OCI-LY3 (cell line): ENCODE data around the gene GRAMD1A.
"Not testable (repeated sequence)": the region's sequence is repeated elsewhere in the genome, so short reads cannot be mapped to it uniquely, and the experiment has no call there.

Source experiments
- H2AFZ ChIP-seq: fragments of 200-600, 300-600 bp; shearing (Covaris generic); 2 replicates; pipeline ENCODE4 v1.6.0; 2014; ENCODE audit warnings: antibody characterized with exemption, low read depth, low read length
- H3K27ac ChIP-seq: fragments of 200-600, 300-600 bp; sonication (generic); 2 replicates; pipeline ENCODE4 v1.5.1; 2014; ENCODE audit warnings: mild to moderate bottlenecking, low read length, moderate library complexity, mixed read lengths
- H3K27me3 ChIP-seq: fragments of 200-600, 300-600 bp; sonication (generic); 2 replicates; pipeline ENCODE4 v1.6.1; 2014; ENCODE audit warnings: low read depth, low read length, mixed read lengths
- H3K36me3 ChIP-seq: fragments of 200-600, 300-600 bp; sonication (generic); replicated peaks from 2 replicates; pipeline ENCODE3; 2014; ENCODE audit warnings: low read depth, low read length, mixed read lengths
- H3K4me1 ChIP-seq: fragments of 300-600, 200-600 bp; sonication (generic); 2 replicates; pipeline ENCODE4 v1.6.1; 2014; ENCODE audit warnings: low read length, mixed read lengths
- H3K4me2 ChIP-seq: fragments of 200-600, 300-600 bp; sonication (generic); 2 replicates; pipeline ENCODE4 v1.6.1; 2014; ENCODE audit warnings: low read length, mixed read lengths
- H3K4me3 ChIP-seq: fragments of 300-600, 200-600 bp; sonication (generic); 2 replicates; pipeline ENCODE4 v1.5.1; 2014; ENCODE audit warnings: antibody characterized with exemption, mild to moderate bottlenecking, low read length, moderate library complexity
- H3K79me2 ChIP-seq: fragments of 300-600, 200-600 bp; shearing (Covaris generic); 2 replicates; pipeline ENCODE4 v1.6.1; 2014; ENCODE audit warnings: mild to moderate bottlenecking, low read length, mixed read lengths
- H3K9ac ChIP-seq: fragments of 300-600, 200-600 bp; shearing (Covaris generic); 2 replicates; pipeline ENCODE4 v1.6.0; 2014; ENCODE audit warnings: mild to moderate bottlenecking, low read length, moderate library complexity
- H3K9me3 ChIP-seq: fragments of 200-600, 300-600 bp; shearing (Covaris generic); 2 replicates; pipeline ENCODE4 v1.6.1; 2014; ENCODE audit warnings: low read length, mixed read lengths; ENCODE audit not compliant: insufficient read depth
- H4K20me1 ChIP-seq: fragments of 200-600, 300-600 bp; sonication (generic); 2 replicates; pipeline ENCODE4 v1.6.1; 2016; ENCODE audit warnings: low read length, mixed read lengths; ENCODE audit not compliant: insufficient read depth
- EZH2phosphoT487 ChIP-seq: fragments of 200-600 bp; shearing (Covaris generic); IDR thresholded peaks from 2 replicates; pipeline ENCODE4 v1.6.1; 2018; ENCODE audit warnings: antibody characterized with exemption, mixed run types, low read depth
- TF ChIP-seq, protein P1 (sequence below): fragments of 200-600, 300-600 bp; sonication (generic); IDR thresholded peaks from 2 replicates; pipeline ENCODE4 v1.5.1; 2014; ENCODE audit warnings: antibody characterized with exemption, low read length, low read depth

The GRAMD1A gene

GRCh38 chr19:34962687-34963572 lies 37.2 kb upstream of the GRAMD1A start:
- Histone ChIP-seq H3K27ac (no peak overlapping the region), H3K4me3 (peak overlapping the region; percentile 87), H3K4me1 (peaks cover 9% of the 10 kb centered on the region), H3K9ac (peak overlapping the region; percentile 76), H4K20me1 (no peaks in the 10 kb centered on the region), H3K9me3 (peaks cover 22% of the 10 kb centered on the region), H2AFZ (no peak overlapping the region), H3K4me2 (peak overlapping the region; percentile 92), H3K36me3 (peaks cover 27% of the 10 kb centered on the region), H3K79me2 (peaks cover 18% of the 10 kb centered on the region), H3K27me3 (no peaks in the 10 kb centered on the region)
- TF ChIP-seq, protein P1, sequence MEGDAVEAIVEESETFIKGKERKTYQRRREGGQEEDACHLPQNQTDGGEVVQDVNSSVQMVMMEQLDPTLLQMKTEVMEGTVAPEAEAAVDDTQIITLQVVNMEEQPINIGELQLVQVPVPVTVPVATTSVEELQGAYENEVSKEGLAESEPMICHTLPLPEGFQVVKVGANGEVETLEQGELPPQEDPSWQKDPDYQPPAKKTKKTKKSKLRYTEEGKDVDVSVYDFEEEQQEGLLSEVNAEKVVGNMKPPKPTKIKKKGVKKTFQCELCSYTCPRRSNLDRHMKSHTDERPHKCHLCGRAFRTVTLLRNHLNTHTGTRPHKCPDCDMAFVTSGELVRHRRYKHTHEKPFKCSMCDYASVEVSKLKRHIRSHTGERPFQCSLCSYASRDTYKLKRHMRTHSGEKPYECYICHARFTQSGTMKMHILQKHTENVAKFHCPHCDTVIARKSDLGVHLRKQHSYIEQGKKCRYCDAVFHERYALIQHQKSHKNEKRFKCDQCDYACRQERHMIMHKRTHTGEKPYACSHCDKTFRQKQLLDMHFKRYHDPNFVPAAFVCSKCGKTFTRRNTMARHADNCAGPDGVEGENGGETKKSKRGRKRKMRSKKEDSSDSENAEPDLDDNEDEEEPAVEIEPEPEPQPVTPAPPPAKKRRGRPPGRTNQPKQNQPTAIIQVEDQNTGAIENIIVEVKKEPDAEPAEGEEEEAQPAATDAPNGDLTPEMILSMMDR, result no peak
- TF ChIP-seq EZH2phosphoT487, result no peak

DNA sequence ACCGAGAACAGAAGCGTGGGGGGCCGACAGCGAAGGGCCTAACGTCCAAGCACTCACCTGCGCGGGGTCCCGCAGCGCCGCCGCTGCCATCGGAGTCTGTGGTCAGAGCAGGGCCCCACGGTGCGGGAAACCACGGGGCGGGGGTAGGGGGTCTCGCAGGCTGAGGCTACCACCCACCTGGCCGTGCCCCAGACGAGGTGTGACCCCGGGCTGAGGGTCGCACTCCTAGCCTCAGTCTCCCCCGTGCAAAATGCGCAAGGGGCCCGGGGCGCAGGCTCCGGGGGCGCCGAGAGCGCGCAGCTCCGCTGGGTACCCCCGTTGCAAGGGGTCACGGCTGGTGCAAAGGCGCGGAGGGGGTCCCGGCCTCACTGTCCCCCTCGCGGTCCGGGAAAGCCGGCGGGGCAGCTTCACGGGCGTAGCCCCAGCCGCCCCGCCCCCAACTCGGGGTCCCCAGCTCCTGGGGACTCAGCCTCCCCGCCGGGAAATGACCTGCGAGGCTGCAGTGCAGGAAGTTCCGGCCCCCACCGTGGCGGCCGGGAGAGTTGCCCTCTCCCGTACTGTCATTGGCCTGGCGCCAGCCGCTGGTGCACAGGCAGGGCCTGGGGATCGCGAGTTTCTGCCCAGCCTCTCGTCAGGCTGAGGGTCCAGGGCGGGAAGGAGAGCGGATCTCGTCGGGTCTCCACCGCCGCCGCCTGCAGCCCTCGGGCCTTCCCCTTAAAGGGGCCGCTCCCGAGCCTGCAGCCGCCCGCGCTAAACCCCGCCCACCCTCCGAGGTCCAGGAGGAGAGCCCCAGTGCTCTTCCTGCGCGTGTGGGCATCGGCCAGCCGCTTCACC lies 36.3 kb upstream of the GRAMD1A start, which contains the start of gene ZNF792:
Gene ZNF792, minus strand, starts transcription at position 657 of the 834 bp plus-strand sequence. Its CDS starts 567 bp downstream, at position 90.
- TF ChIP-seq, protein P1, result no peak
- no peak for TF ChIP-seq EZH2phosphoT487
- H3K4me2 ChIP-seq, result peak within 1 kb of the TSS; percentile 92
- 0 out of 2 replicates have a peak within 1 kb of the TSS, but pooled peaks have one; percentile 9 for H3K27ac ChIP-seq
- H3K79me2 ChIP-seq, result peaks cover 18% of the 10 kb centered on the region
- no peaks in the 10 kb centered on the region; the same call in 1 of the 2 replicates for H3K27me3 ChIP-seq
- H3K4me3 ChIP-seq, result peak within 1 kb of the TSS; percentile 87
- peak within 1 kb of the TSS; percentile 76 for H3K9ac ChIP-seq
- H4K20me1 ChIP-seq, result no peaks in the 10 kb centered on the region
- peaks cover 18% of the 10 kb centered on the region for H3K36me3 ChIP-seq
- peaks cover 9% of the 10 kb centered on the region for H3K4me1 ChIP-seq
- peak within 1 kb of the TSS; percentile 94 for H2AFZ ChIP-seq
- H3K9me3 ChIP-seq, result peaks cover 22% of the 10 kb centered on the region

- H3K27ac ChIP-seq, result no peak overlapping the region
- H3K36me3 ChIP-seq, result peaks cover 10% of the 10 kb centered on the region
- H3K4me2 ChIP-seq, result peak overlapping the region; percentile 92
- H3K4me3 ChIP-seq, result peak overlapping the region; percentile 87
- no peak for TF ChIP-seq EZH2phosphoT487
- TF ChIP-seq, protein P1, result no peak
- H3K9ac ChIP-seq, result no peak overlapping the region
- H2AFZ ChIP-seq, result peak overlapping the region; percentile 94
- H3K9me3 ChIP-seq, result peaks cover 15% of the 10 kb centered on the region
- H3K79me2 ChIP-seq, result peaks cover 18% of the 10 kb centered on the region
- H4K20me1 ChIP-seq, result no peaks in the 10 kb centered on the region
- no peaks in the 10 kb centered on the region; the same call in 1 of the 2 replicates for H3K27me3 ChIP-seq
- H3K4me1 ChIP-seq, result peaks cover 9% of the 10 kb centered on the region
Measured at GRCh38 chr19:34964598-34964997, 35.5 kb upstream of the GRAMD1A start.

DNA sequence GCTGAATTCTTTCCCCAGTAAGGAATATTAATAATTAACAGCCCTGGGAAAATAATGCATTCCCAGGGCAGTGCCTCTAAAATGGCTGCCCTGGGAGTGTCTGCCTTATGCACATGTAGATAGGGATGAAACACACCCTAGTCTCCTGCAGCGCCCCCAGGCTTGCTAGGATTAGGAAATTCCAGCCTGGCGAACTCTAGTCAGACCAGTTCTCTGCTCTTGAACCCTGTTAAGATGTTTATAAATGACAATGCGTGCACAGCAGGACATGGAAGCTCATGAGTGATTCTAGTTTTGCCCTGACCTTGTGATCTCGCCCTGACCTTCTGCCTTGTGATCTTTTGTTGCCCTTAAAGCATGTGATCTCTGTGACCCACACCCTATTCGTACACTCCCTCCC lies 34.6 kb upstream of the GRAMD1A start:
- H2AFZ ChIP-seq, H3K4me3 ChIP-seq, H3K9ac ChIP-seq, H3K36me3 ChIP-seq, H3K27ac ChIP-seq, H4K20me1 ChIP-seq, H3K4me1 ChIP-seq, H3K4me2 ChIP-seq, H3K27me3 ChIP-seq: not testable (repeated sequence)
- Histone ChIP-seq H3K79me2 (peaks cover 18% of the 10 kb centered on the region), H3K9me3 (peaks cover 15% of the 10 kb centered on the region; the same call in 1 of the 2 replicates)
